HG03060 (cell line): ENCODE measurements around the gene COL18A1.
"Not testable (repeated sequence)": the region's sequence is repeated elsewhere in the genome, so short reads cannot be mapped to it uniquely, and the experiment has no call there.

ENCODE experiments used
- ATAC-seq: cut with Tn5 transposase; IDR thresholded peaks from one replicate; pipeline ENCODE4 v1.9.1; 2021; ENCODE audit warnings: low read depth, moderate number of reproducible peaks; ENCODE audit not compliant: unreplicated experiment

Gene COL18A1

GRCh38 chr21:45501081-45502005 is 96.4 kb downstream of the COL18A1 start:
- ATAC-seq: not testable (repeated sequence)

DNA sequence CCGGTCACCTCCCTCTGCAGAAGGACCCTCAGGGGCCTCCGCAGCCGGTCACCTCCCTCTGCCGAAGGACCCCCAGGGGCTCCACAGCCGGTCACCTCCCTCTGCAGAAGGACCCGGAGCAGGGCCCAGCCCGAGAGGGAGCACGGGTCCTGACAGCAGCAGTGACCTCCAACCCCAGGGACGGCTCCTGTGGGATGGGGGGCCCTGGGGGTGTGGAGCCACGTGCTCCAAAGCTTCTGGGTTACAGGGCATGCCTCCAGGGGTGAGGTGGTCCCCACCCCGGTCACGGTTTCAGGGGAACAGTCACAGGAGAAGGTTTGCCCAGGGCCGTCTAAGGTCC is 97.0 kb downstream of the COL18A1 start:
- no peak for ATAC-seq

DNA sequence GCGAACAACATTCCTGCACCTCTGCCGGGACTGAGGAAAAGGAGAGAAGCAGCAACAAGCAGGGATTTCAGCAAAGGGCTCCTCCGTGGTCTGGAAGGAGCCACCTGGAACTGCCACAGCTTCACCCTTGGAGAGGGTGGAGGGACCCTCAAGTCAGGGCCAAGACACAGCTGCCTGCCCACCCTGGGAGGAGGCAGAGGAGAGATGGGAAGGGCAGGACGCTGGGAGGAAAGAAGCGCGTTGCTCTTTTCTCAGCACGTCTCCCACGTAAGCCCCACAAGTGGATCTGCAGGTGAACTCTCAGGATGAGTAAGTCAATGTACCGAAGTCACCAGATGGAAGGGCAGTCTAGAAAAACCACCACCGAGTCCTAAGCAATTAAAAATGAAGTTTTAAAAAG is 97.6 kb downstream of the COL18A1 start:
- no peak for ATAC-seq

GRCh38 chr21:45503226-45503625 is 98.3 kb downstream of the COL18A1 start:
- ATAC-seq: not testable (repeated sequence)

- no peak for ATAC-seq
Measured at GRCh38 chr21:45504021-45504515, 99.1 kb downstream of the COL18A1 start.

- ATAC-seq: no peak
Measured at GRCh38 chr21:45504516-45505415, 99.8 kb downstream of the COL18A1 start.

DNA sequence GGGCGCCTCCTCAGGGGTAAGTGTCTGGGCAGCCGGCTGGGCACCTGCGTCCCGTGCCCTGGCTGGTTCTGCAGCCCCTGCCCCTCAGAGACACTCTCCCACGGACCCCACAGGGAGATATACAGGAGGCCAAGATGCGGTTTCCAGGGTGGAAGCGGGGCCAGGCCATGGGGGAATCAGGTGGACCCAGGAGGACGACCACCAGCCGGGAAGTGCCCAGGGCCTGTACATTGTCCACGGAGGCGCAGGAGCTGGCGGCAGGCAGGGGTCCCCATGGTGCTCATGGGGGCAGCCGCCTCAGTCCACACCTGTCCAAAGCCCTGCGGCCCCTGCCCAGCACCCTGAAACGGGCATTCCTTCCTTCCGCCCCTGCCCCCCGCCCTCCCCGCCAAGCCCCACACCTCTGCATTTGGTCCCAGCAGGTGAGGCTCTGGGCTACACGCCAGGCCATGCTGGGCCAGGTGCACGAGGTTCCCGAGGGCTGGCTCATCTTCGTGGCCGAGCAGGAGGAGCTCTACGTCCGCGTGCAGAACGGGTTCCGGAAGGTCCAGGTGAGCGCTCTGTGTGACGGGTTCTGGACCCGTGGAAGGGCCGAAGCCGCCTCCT is 100.6 kb downstream of the COL18A1 start:
- ATAC-seq: no peak

GRCh38 chr21:45506241-45506817 is 101.4 kb downstream of the COL18A1 start:
- ATAC-seq: no peak

GRCh38 chr21:45506836-45507522 is 102.0 kb downstream of the COL18A1 start:
- ATAC-seq: no peak

DNA sequence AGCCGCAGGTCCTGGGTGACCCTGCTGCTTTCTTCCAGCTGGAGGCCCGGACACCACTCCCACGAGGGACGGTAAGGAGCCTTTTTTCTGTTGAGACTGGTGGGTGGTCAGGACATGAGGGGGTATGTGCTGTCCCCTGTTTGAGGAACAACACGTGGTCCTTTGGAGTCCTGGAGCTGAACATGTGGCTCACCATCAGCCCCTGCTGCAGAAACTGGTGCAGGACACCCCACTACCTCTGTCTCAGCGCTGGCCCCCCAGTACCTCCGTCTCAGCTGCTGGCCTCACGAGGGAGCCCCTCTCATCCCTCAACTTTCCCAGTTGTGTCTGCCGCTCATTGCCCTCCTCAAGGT is 102.5 kb downstream of the COL18A1 start:
- ATAC-seq: no peak

GRCh38 chr21:45507888-45508508 is 103.0 kb downstream of the COL18A1 start:
- ATAC-seq: no peak

- ATAC-seq: no peak
Measured at GRCh38 chr21:45508607-45509565, 103.9 kb downstream of the COL18A1 start.

DNA sequence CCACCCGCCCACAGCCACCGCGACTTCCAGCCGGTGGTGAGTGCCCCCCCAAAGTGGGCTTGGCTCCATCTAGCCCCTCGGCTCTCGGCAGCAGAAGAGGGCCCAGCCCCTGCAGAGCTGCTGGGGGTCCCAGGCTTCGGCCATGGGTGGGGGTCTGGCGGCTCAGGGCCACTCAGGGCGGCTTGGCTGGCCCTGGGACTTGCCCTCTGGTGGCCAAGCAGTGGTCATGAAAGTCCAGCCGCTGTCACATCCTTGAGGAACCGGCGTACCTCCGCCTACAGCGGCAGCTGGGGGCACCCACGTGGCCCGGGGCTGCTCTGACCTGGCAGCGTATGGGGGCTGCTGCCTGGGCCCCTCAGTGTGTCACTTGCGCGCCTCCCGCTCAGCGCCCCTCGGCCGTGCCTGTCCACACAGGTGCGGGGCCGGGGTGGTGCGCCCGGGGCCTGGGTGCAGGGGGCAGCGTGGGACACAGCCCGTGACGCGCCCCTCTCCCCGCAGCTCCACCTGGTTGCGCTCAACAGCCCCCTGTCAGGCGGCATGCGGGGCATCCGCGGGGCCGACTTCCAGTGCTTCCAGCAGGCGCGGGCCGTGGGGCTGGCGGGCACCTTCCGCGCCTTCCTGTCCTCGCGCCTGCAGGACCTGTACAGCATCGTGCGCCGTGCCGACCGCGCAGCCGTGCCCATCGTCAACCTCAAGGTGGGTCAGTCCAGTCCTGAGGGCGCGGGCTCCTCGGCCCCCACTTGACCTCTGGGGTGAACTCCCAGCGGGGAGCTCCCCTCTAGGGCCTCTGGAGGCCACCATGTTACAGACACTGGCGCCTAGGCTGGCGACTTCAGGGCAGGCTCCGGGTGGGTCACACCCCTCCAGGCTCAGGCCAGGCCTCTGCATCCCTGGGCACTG is 104.9 kb downstream of the COL18A1 start:
- ATAC-seq: no peak

DNA sequence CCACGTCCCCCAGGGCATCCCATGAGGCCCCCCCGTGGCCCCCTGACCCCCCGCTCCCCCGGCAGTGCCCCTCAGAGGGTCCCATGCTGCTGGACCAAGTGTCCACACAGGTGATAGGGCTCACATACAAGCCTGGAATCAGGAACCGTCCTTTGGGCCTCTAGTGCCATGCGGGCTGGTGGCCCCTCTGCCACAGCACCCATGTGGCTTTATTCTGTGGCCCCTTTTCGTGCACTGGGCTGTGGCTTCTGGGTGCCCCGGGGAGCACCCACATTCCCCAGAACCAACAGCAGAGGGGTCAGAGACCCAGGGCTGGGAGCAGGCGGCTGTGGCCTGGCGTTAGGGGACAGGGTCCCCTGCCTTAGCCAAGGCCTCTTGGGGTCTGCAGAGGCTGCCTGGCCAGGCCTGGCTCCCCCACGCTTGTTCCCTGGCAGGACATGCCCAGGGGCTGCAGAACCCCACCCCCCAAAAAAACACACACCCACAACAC is 105.5 kb downstream of the COL18A1 start:
- no peak for ATAC-seq

- ATAC-seq: no peak
Measured at GRCh38 chr21:45511007-45511406, 106.0 kb downstream of the COL18A1 start.

DNA sequence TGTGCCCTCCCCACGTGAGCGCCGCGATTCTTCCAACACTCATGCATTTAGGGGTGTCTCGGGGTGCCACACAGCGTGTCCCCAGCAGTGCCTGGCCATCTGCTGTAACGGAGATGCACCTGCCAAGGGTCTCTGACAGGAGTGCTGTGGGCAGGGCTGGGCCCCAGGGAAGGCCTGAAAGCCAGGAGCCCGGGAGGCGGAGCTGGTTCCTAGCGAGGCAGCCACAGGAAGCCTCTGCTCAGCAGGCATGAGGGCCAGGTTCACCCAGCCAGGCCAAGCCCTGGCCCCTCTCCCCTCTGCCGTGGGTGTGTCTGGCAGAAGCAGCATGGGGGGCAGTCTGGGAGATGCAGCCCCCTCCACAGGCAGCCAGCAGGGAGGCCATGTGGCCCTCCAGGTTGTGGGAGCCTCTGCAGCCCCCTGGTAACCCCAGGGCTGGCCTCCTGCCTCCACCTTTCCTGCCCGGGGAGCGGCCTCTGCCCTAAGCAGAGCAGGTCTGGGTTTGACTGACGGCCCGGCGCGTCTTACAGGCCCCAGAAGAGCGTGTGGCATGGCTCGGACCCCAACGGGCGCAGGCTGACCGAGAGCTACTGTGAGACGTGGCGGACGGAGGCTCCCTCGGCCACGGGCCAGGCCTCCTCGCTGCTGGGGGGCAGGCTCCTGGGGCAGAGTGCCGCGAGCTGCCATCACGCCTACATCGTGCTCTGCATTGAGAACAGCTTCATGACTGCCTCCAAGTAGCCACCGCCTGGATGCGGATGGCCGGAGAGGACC is 106.9 kb downstream of the COL18A1 start:
- ATAC-seq: no peak

DNA sequence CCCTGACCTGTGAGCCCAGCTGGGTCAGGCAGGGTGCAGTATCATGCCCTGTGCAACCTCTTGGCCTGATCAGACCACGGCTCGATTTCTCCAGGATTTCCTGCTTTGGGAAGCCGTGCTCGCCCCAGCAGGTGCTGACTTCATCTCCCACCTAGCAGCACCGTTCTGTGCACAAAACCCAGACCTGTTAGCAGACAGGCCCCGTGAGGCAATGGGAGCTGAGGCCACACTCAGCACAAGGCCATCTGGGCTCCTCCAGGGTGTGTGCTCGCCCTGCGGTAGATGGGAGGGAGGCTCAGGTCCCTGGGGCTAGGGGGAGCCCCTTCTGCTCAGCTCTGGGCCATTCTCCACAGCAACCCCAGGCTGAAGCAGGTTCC is 107.6 kb downstream of the COL18A1 start:
- no peak for ATAC-seq
